Loucy (cell line): ENCODE results near the gene GPC5.

ENCODE experiments used
- H2AFZ ChIP-seq: fragments of 200-600 bp; sonication (generic); 2 replicates; pipeline ENCODE4 v1.6.0; 2016; ENCODE audit warnings: antibody characterized with exemption, mild to moderate bottlenecking, low read length, moderate library complexity
- H3F3A ChIP-seq: fragments of 200-600 bp; 2 replicates; pipeline ENCODE4 v1.6.0; 2016; ENCODE audit warnings: antibody characterized with exemption, low read depth, mild to moderate bottlenecking
- H3K27me3 ChIP-seq: fragments of 200-600 bp; sonication (generic); 2 replicates; pipeline ENCODE4 v1.6.1; 2014; ENCODE audit warnings: low read length, mild to moderate bottlenecking; ENCODE audit not compliant: insufficient read depth, poor library complexity, severe bottlenecking
- H3K36me3 ChIP-seq: fragments of 200-600 bp; sonication (generic); 2 replicates; pipeline ENCODE4 v1.6.1; 2016; ENCODE audit warnings: low read length; ENCODE audit not compliant: insufficient read depth
- H3K4me1 ChIP-seq: fragments of 200-600 bp; sonication (generic); 2 replicates; pipeline ENCODE4 v1.5.1; 2014; ENCODE audit warnings: low read length, mild to moderate bottlenecking; ENCODE audit not compliant: insufficient read depth, poor library complexity, severe bottlenecking
- H3K4me2 ChIP-seq: fragments of 200-600 bp; sonication (generic); 2 replicates; pipeline ENCODE4 v1.6.0; 2014; ENCODE audit warnings: antibody characterized with exemption, low read length, low read depth, mild to moderate bottlenecking; ENCODE audit not compliant: poor library complexity, severe bottlenecking
- H3K4me3 ChIP-seq: fragments of 200-600 bp; sonication (generic); 2 replicates; pipeline ENCODE4 v1.5.1; 2014; ENCODE audit warnings: low read length, mild to moderate bottlenecking, mixed read lengths; ENCODE audit not compliant: poor library complexity, severe bottlenecking
- H3K79me2 ChIP-seq: fragments of 200-600 bp; sonication (generic); 2 replicates; pipeline ENCODE4 v1.6.1; 2014; ENCODE audit warnings: low read length; ENCODE audit not compliant: insufficient read depth
- H3K9ac ChIP-seq: fragments of 200-600 bp; sonication (generic); 2 replicates; pipeline ENCODE4 v1.6.0; 2014; ENCODE audit warnings: mild to moderate bottlenecking, low read depth, low read length, moderate library complexity; ENCODE audit not compliant: poor library complexity, severe bottlenecking
- H3K9me2 ChIP-seq: fragments of 200-600 bp; sonication (generic); replicated peaks from 2 replicates; pipeline ENCODE4 v1.6.1; 2016; ENCODE audit warnings: low read depth, low read length, mixed read lengths
- H3K9me3 ChIP-seq: fragments of 200-600 bp; sonication (generic); 2 replicates; pipeline ENCODE4 v1.6.1; 2014; ENCODE audit warnings: mild to moderate bottlenecking, antibody characterized with exemption, low read length, low read depth; ENCODE audit not compliant: insufficient read depth
- H4K20me1 ChIP-seq: fragments of 200-600 bp; sonication (generic); 2 replicates; pipeline ENCODE4 v1.6.0; 2014; ENCODE audit warnings: antibody characterized with exemption, low read length, mild to moderate bottlenecking; ENCODE audit not compliant: insufficient read depth, poor library complexity, severe bottlenecking
- CTCF ChIP-seq: fragments of 200-600 bp; sonication (generic); conservative IDR thresholded peaks from 2 replicates; pipeline ENCODE4 v1.5.1; 2014; ENCODE audit warnings: mild to moderate bottlenecking, antibody characterized with exemption, low read length
- EZH2phosphoT487 ChIP-seq: fragments of 200-600 bp; IDR thresholded peaks from 2 replicates; pipeline ENCODE4 v1.6.1; 2018; ENCODE audit warnings: antibody characterized with exemption, mild to moderate bottlenecking, moderate library complexity, borderline replicate concordance

The GPC5 gene

GRCh38 chr13:91882918-91883317, 484.5 kb downstream of the GPC5 start:
- no peaks in the 10 kb centered on the region for H3K79me2 ChIP-seq
- H3K27me3 ChIP-seq, result no peaks in the 10 kb centered on the region
- no peak overlapping the region for H3K9ac ChIP-seq
- no peaks in the 10 kb centered on the region for H3K36me3 ChIP-seq
- H4K20me1 ChIP-seq, result no peaks in the 10 kb centered on the region
- H3K4me2 ChIP-seq, result no peak overlapping the region
- H3F3A ChIP-seq, result no peaks in the 10 kb centered on the region
- H3K4me3 ChIP-seq, result no peak overlapping the region
- no peaks in the 10 kb centered on the region for H3K4me1 ChIP-seq
- H2AFZ ChIP-seq, result no peak overlapping the region
- 0 out of 2 replicates have a peak, but pooled peaks cover under 1% of the 10 kb centered on the region for H3K9me3 ChIP-seq
- TF ChIP-seq EZH2phosphoT487, result no peak
- TF ChIP-seq CTCF, result no peak
- H3K9me2 ChIP-seq, result no peaks in the 10 kb centered on the region

- Histone ChIP-seq H3F3A (no peaks in the 10 kb centered on the region), H3K4me2 (no peak overlapping the region), H3K9ac (no peak overlapping the region), H3K27me3 (no peaks in the 10 kb centered on the region), H3K36me3 (no peaks in the 10 kb centered on the region), H3K9me2 (no peaks in the 10 kb centered on the region), H3K9me3 (0 out of 2 replicates have a peak, but pooled peaks cover 5% of the 10 kb centered on the region), H2AFZ (no peak overlapping the region), H3K4me1 (no peaks in the 10 kb centered on the region), H4K20me1 (no peaks in the 10 kb centered on the region), H3K4me3 (no peak overlapping the region), H3K79me2 (no peaks in the 10 kb centered on the region)
- TF ChIP-seq EZH2phosphoT487, result no peak
These were observed 491.2 kb downstream of the GPC5 start for GRCh38 chr13:91889641-91890040.

- H3K4me1 ChIP-seq, result no peaks in the 10 kb centered on the region
- H3F3A ChIP-seq, result no peaks in the 10 kb centered on the region
- 0 out of 2 replicates have a peak, but pooled peaks cover 5% of the 10 kb centered on the region for H3K9me3 ChIP-seq
- no peaks in the 10 kb centered on the region for H3K79me2 ChIP-seq
- no peak overlapping the region for H2AFZ ChIP-seq
- TF ChIP-seq EZH2phosphoT487 (no peak), CTCF (no peak)
- H3K27me3 ChIP-seq, result no peaks in the 10 kb centered on the region
- no peaks in the 10 kb centered on the region for H3K36me3 ChIP-seq
- no peak overlapping the region for H3K4me2 ChIP-seq
- no peak overlapping the region for H3K9ac ChIP-seq
- H3K4me3 ChIP-seq, result no peak overlapping the region
- no peaks in the 10 kb centered on the region for H4K20me1 ChIP-seq
- no peaks in the 10 kb centered on the region for H3K9me2 ChIP-seq
These were observed 492.7 kb downstream of the GPC5 start for GRCh38 chr13:91891141-91891540.

GRCh38 chr13:91893040-91893439, 494.6 kb downstream of the GPC5 start:
- Histone ChIP-seq H3K9me3 (0 out of 2 replicates have a peak, but pooled peaks cover 3% of the 10 kb centered on the region), H3K27me3 (no peaks in the 10 kb centered on the region), H3F3A (no peaks in the 10 kb centered on the region), H3K4me3 (no peak overlapping the region), H3K4me1 (no peaks in the 10 kb centered on the region), H3K9me2 (no peaks in the 10 kb centered on the region), H3K79me2 (no peaks in the 10 kb centered on the region), H3K9ac (no peak overlapping the region), H2AFZ (no peak overlapping the region), H4K20me1 (no peaks in the 10 kb centered on the region), H3K4me2 (no peak overlapping the region), H3K36me3 (no peaks in the 10 kb centered on the region)
- no peak for TF ChIP-seq CTCF
- no peak for TF ChIP-seq EZH2phosphoT487
